ENCODE measurements around the gene PSTPIP1. TPM values are rescaled to one million over a fixed set of nuclear protein-coding genes. Genes with fewer than 3 reads are reported as not detected.

Gene PSTPIP1
- total RNA-seq, 2 donors from 2014 or later = 1.6 to 7.2 TPM

DNA sequence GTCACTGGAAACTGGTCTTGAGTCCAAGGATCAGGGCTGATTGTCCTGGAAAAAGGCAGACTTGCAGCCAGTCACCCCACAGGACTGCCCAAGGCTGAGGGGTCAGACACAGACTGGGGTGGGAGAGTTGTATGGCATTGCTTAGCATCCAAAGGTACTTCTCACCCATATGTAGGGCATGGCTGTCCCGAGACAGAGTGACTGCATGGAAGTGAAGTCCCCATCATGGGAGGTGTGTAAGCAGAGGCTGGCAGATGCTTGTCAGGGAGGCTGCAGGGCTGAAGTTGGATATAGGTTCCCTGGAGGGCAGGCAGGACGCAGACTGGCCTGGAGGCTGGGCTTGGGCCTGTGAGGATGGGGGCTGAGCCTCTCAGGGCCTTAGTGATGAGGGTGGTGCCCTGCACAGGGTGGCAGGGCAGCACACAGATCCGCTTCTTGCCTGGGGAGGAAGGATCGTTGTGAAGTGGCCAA is 31.1 kb downstream of the PSTPIP1 start:
- no peak for ATAC-seq
- intact Hi-C loops (cut with DNase I, micrococcal nuclease) = loop anchor here in 1 of 2 donors (10.0 kb wide), 1 partner anchor 519 kb away; no protein-coding TSS in a partner anchor

DNA sequence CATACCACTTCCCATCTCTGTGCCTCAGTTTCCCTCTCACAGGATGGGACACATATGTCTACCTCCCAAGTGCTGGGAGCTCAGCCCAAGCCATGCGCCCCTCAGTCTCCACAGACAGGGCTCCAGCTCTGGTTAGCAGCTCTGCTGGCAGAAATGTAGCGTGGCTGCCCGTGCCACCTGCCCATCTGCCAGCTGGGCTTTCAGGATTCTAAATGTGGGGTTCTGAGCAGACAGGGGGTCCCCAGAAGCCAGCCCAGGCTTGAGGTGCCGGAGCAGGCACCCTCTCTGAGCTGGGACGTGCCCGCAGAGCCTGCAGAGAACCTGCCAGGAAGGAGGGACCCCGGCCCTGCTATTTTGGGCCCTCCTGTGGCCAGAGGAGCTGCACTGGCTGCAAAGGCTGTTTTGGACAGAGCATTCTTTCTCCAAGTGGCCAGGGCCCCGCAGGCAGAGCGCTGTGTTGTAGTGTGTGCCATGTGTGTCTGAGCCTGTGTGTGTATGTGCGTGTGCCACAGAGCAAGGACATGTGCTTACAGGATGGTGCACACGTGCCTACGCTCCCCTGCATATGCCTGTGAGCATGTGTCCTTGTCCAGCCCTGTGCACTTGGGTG is 31.7 kb downstream of the PSTPIP1 start:
- ATAC-seq = no peak
- intact Hi-C loops (cut with DNase I, micrococcal nuclease) = loop anchor here in 1 of 2 donors (10.0 kb wide), 1 partner anchor 518 kb away; no protein-coding TSS in a partner anchor

More for the DNA sequence above, 31.1 kb downstream of the PSTPIP1 start:
- DNase-seq = peak; percentile 4 to 11

DNA sequence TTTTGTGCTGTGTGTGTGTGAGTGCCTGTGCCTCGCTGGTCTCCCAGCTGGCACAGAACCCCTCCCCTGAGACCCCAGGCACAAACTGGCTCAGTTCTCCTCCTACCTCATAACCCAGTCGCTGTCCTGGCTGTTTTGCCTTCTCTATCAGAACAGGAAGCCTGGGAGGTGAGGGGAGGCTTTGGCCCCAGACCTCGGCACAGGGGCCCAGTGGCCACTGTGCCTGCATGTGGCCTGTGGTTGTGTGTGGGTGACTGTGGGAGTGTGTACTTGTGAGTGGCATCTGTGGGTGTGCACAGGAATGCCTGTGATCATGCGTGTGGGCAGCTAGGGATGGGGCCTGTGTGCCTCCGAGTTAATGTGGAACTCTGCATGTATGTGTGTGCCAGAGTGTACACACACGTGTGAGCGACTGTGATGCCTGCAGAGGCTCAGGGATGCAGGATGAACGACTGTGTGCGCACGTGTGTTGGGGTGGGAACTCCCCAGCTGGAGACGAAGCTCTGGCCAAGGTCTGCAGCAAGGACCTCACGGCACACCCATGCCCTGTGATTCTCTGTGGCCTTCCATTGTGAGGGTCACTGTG is 32.3 kb downstream of the PSTPIP1 start:
- peak; percentile 5 to 18 for DNase-seq
- intact Hi-C loops (cut with DNase I, micrococcal nuclease) = loop anchor here in 1 of 2 donors (10.0 kb wide), 1 partner anchor 518 kb away; no protein-coding TSS in a partner anchor
- no peak for ATAC-seq

More for the DNA sequence above, 31.7 kb downstream of the PSTPIP1 start:
- DNase-seq = peak; percentile 4 to 20

DNA sequence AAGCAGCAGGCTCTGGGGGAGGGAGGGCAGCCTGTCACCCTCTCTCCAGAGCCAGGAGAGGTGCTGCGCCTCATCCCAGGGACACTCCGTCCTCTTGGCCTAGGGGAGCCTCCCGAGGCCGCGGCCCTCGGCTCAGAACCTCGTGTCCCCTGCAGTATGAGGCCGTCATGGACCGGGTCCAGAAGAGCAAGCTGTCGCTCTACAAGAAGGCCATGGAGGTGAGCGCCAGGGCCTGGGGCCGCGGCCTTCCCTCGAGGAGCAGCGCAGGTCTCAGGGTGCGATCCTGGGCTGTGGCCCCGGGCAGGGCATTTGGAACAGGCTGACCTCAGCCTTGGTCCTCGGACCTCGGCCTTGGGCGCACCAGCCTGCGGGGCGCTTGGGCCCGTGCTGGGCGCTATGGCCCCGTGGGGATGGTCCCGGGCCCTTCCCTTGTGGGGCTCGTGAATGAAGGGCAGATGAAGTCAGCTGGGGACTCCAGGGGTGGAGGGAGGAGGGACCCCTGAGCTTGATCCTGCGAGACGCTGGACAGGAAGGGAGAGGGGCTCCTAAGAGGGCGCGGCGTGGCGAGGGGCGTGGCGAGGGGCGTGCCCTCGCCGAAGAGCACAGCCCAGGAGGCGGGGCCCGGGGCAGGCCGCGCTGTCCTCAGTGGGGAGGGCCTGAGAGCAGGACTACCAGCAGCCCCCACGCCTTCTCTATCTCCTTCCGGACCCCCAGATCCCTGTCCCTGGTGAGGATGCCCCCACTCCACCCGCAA is 32.9 kb downstream of the PSTPIP1 start:
- ATAC-seq (peak; percentile 21), DNase-seq (peak; percentile 25 to 41)
- intact Hi-C loops (cut with DNase I, micrococcal nuclease) = loop anchor here in 1 of 2 donors (10.0 kb wide), 1 partner anchor 517 kb away; no protein-coding TSS in a partner anchor

DNA sequence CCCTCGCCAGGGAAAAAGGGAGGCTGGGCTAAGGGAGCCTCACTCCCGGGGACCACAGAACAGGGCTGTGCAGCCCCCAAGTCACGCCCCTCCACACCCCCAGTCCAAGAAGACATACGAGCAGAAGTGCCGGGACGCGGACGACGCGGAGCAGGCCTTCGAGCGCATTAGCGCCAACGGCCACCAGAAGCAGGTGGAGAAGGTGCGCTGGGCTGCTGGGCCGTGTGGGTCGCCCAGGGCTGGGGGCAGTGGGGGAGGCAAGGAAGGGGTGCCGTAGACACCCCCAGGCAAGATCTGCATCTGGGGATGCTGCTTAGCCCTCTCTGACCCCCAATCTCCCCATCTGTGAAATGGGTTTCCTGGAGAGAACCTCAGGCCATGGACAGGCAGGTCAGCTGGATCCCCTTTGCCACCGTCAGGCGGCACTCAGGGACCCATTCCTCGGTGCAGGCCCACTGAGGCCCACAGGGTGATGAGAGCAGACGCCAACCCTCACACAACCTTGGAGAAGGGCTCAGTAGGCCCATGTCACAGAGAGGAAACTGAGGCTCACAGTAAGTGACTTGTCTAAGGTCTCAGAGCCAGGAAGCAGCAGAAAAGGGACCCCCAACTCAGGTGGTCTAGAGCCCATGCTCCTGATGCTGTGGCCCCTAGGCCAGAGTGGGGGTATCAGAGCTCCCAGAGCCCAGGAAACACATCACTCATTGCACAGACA is 33.7 kb downstream of the PSTPIP1 start:
- DNase-seq = peak; percentile 3 to 25
- intact Hi-C loops (cut with DNase I, micrococcal nuclease) = loop anchor here in 1 of 2 donors (10.0 kb wide), 1 partner anchor 516 kb away; no protein-coding TSS in a partner anchor
- ATAC-seq = no peak

DNA sequence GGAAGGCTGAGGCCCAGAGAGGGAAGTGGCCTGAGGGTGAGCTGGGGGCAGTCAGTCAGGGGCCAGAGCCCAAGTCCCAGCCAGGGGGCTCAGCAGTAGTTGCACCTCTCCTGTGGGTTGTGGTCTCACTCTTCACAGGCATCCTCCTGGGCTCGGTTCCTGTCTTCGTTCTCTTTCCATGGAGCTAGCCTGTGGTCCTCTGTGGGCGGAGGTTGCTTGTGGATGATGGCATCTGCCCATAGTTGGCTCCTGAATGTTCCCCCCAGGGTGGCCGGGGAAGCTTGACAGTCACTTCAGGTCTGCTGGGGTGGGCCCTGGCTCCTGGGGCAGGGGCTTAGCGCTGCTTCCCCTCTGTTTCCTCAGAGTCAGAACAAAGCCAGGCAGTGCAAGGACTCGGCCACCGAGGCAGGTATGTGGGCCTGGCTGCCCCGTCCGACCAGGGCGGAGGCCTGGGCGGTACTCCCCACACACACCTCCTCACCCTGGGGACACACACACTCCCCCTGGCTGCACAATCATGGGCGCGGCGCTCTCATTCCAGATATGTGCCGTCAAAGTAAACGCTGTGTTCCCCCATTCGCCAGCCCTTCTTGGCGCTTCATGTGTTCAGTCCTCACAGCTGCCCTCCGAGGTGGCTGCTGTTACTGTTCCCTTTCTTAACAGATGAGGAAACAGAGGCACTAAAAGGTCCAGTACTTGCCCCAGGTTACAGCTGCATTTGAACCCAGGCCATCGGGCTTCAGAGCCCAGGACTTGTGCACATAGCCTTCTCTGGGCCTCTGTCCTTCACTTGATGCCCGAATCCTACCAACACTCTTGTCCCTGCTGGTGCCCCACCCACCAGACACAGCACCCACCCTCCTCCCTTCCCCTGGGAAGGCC is 34.5 kb downstream of the PSTPIP1 start:
- DNase-seq (peak; percentile 60 to 63), ATAC-seq (peak; percentile 52)
- intact Hi-C loops (cut with DNase I, micrococcal nuclease) = loop anchor here in 1 of 2 donors (10.0 kb wide), 2 partner anchors 75 to 515 kb away; no protein-coding TSS in a partner anchor

DNA sequence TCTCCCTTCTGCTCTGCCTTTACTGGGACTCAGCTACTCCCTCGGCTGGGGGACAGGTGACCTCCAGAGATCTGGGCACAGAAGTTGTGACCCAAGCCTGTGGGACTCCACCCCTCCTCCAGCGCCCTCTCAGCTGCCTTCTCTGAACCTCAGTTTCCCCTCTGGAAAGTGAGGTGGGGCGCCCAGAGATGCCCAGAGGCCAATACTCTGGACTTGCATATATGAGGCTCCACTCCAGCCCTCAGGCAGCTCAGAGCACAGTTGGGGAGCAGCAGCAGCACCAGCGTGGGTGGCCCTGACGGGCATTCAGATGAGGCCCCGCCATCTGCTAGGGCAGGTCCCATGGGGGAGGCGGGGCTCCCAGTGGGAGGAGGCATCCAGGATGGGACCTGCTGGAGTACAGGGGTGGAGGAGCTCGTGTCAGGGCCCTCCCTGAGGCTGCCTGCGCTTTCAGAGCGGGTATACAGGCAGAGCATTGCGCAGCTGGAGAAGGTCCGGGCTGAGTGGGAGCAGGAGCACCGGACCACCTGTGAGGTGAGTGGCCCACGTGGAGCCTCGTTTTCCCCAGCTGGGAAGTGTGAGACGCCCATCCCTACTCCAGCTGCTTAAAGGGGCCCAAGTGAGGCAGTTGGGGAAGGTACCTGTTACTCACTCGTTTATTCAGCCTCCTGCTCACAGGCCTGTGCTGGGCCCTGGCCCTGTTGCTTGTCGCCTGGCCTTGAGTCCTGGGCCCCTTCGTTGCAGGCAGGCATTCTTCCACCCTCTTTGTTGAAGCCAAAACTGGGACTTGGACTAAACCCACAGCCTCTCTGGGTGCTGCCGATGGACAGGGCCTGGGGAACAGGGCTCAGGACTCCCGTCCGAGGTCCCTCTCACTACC is 35.4 kb downstream of the PSTPIP1 start:
- peak; percentile 36 for ATAC-seq
- DNase-seq = peak; percentile 47 to 55
- intact Hi-C loops (cut with DNase I, micrococcal nuclease) = loop anchor here in 1 of 2 donors (10.0 kb wide), 1 partner anchor 75 kb away; no protein-coding TSS in a partner anchor

DNA sequence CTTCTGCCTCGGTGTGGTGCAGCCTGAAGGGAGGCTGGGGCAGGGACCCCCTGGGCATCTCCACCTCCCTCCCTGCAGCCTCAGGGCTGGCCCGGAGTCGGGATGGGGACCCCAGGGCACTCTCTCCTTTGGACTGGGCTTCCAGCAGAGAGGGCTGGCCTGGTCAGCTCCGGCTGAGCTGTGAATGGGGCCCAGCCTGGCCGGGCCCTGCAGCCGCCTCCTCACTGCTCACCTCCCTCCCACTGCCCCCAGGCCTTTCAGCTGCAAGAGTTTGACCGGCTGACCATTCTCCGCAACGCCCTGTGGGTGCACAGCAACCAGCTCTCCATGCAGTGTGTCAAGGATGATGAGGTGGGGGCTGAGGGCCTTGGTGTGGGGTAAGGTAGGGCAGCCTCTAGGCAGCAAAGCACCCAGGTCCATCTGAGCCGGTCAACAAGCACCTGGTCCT is 36.0 kb downstream of the PSTPIP1 start:
- DNase-seq (peak in 1 of 2 donors; percentile 3), ATAC-seq (no peak)
- intact Hi-C loops (cut with DNase I, micrococcal nuclease) = loop anchor here in 1 of 2 donors (10.0 kb wide), 1 partner anchor 74 kb away; no protein-coding TSS in a partner anchor

DNA sequence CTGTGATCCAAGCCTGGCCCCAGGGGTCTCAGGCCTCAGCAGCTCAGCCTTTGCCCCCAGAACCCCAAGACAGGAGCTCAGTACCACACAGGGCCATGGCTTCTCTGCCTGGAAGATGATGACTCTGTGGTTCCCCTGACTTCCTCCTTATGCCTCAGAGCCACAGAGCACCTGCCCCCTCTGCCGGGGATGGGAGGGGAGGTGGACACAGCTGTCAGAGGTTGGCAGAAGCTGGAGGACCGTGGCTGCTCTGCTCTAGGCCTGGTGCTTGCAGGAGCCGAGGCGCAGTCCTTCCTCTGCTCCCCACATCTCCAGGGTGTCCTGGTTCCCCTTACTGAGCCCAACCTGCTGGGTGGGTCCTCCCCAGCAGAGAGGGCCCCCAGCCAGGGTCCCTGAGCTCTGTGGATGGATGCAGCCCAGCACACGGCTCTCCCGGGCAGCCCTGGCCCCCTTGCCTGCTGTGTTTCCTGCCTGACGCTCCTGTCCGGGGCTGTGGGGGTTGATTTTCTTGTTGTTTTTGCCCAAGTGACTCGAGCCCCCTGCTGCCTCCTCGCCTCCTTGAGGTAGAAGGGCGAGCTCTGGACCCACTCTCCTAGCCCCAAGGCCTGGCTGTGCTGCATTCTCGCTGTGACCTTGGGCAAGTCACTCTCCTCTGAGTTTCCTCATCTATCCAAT is 36.6 kb downstream of the PSTPIP1 start:
- ATAC-seq (peak; percentile 4), DNase-seq (peak; percentile 30 to 41)
- intact Hi-C loops (cut with DNase I, micrococcal nuclease) = loop anchor here in 1 of 2 donors (10.0 kb wide), 1 partner anchor 73 kb away; no protein-coding TSS in a partner anchor

DNA sequence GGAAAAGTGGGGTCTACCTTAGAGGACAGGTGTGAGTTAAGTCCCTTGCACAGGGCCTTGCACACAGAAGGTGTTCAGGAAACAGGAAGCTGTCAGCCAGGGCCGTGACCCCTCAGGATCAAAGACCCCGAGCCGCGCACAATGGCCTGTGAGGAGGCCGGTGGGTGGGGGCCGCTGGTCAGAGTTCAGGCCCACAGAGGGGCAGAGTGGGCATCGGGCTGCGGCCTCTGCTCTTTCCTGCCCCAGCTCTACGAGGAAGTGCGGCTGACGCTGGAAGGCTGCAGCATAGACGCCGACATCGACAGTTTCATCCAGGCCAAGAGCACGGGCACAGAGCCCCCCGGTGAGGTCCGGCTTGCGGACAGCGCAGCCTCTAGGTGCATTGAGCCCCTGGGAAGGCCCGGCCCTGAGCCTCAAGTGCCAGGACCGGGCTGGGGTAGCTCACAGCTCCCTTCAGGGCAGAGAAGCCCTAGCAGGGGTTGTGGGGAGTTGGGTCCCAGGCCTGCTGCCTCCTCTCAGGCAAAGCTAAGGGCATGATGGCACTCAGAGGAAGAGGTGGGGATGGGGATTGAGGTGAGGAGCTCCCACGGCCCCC is 37.2 kb downstream of the PSTPIP1 start:
- ATAC-seq (peak; percentile 0), DNase-seq (peak; percentile 17 to 23)
- intact Hi-C loops (cut with DNase I, micrococcal nuclease) = loop anchor here in 1 of 2 donors (10.0 kb wide), 1 partner anchor 73 kb away; no protein-coding TSS in a partner anchor

DNA sequence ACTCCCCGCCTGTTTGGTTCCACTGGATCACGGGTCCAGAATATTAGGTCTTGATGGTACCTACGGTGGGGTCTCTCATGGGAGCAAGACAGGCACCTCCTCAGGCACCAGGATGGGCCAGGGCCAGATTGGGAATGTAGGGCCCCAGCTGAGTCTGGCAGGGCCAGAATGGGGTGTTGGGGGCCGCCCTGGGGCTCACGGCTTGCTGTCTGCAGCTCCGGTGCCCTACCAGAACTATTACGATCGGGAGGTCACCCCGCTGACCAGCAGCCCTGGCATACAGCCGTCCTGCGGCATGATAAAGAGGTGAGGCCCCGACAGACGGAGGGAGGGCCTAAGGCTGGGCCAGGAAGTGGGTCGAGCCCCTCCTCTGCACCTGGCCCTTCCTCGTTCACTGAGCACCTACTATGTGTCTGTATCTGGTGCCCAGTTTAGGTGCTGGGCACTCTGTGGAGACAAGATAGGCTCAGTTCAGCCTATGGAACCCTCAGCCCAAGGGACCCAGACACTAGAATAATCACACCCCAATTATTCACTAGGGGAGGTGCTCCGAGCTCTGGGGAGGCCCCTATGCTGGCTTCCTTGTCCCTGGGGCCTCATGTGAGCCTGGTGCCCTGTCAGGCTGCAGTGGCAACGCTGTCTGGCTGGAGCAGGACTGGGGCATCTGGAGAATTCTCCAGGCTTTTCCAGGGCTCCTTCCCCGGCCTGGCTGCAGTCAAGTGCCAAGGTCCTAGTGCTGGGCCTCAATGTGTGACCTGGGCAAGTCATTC is 37.9 kb downstream of the PSTPIP1 start:
- intact Hi-C loops (cut with DNase I, micrococcal nuclease) = loop anchor here in 1 of 2 donors (10.0 kb wide), 1 partner anchor 72 kb away; no protein-coding TSS in a partner anchor
- ATAC-seq (no peak), DNase-seq (peak; percentile 16 to 24)

DNA sequence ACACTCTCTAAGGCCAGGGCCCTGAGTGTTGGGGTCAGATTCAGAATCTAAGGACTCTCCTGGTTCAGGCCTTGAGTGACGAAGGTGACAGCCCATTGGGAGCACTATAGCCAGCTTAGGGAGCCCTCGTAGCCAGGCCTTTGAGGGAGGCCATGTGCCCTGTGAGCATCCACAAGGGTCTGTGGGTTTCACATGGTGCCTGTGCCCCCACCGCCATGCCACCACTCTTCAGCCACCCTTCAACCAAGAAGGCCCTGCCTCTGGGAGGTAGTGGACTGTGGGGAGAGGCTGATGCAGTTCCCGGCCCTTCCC is 38.4 kb downstream of the PSTPIP1 start:
- intact Hi-C loops (cut with DNase I, micrococcal nuclease) = loop anchor here in 1 of 2 donors (10.0 kb wide), 1 partner anchor 71 kb away; no protein-coding TSS in a partner anchor
- DNase-seq = peak in 1 of 2 donors; percentile 3

DNA sequence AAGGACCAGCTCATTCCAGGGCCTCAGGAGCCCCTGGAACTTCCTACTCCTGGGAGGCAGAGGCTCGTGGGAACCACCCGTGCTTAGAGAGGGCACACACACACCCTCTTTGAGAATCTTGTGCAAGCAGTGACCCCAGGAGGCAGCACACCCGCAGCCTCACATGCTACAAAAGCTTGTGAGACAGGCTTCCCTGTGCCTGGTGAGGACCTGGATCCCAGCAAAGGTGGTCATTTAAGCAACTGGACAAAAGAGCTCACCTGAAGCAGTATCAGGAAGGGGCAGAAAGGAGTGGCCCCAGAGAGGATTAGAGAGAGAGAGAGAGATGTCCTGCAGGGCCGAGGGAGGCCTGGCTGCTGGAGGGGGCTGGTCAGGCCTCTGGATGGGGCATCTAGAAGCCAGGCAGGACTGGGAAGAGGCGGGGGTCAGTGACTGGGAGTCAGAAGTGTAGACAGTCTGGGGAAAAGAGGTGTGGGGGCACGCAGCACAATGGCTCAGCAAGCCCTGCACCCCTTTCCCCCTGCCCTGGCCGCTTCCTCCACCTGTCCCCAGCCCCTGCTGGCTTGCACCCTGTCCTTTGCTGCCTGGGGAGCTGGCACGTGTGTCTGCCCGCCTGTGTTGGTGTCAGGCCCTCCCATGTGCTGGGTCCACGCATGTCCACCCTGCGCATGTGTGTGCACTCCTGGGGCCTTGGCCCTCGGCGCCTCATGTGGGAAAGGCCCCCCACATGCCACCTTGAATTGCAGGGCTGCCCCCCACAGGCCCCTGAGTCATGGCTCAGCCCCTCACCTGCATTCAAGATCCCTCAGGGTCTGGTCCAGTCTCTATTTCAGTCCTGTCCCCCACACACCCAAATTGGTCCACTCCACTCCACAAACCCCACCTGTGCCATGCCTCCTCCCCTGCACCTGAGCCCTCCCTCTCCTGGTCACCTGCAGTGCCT is 39.1 kb downstream of the PSTPIP1 start:
- intact Hi-C loops (cut with DNase I, micrococcal nuclease) = loop anchor here in 1 of 2 donors (10.0 kb wide), 1 partner anchor 71 kb away; no protein-coding TSS in a partner anchor
- ATAC-seq (peak; percentile 0), DNase-seq (peak; percentile 12 to 19)

More for the DNA sequence above, 38.4 kb downstream of the PSTPIP1 start:
- ATAC-seq = no peak
